Renal pelvis (tissue), 4 donors: ENCODE measurements around the gene NRK. TPM values are rescaled to one million over a fixed set of nuclear protein-coding genes. Genes with fewer than 3 reads are reported as not detected.
"Not testable (repeated sequence)": the region's sequence is repeated elsewhere in the genome, so short reads cannot be mapped to it uniquely, and the experiment has no call there.

Source experiments
- DNase-seq: peaks from one replicate; pipeline ENCODE4 v3.0.0-alpha.2; 2013
- polyA plus RNA-seq, 3 donors: library from polyadenylated mRNA; unstranded; fragments of 120-200 nt; gene quantifications; one replicate each; pipeline ENCODE4 v1.2.1, GENCODE V29; 2013; ENCODE audit not compliant: insufficient read length in 3 of 3

The NRK gene
- polyA plus RNA-seq, 3 donors = 13.9 to 15.2 (median 14.3) TPM

DNA sequence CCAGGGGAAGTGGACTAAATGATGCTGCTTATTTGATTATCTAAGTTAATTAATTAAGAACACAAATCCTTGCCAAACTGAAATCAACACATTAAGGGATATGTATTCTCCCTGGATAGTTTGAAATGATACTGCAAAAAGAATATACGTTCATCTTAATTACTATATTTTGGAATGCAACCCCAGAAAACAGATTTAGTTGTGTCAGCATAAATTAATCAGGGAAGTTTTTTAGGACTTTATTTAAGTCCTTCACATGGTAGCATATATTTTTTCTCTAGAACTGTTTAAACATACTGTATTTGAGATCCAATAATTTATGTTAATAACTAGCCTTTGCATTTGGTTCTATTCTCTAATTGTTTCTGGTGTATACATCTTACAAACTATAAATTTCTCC, 52.5 kb downstream of the NRK start:
- no peak for DNase-seq

- no peak for DNase-seq
Observed at GRCh38 chrX:105876658-105877057, 54.3 kb downstream of the NRK start.

DNA sequence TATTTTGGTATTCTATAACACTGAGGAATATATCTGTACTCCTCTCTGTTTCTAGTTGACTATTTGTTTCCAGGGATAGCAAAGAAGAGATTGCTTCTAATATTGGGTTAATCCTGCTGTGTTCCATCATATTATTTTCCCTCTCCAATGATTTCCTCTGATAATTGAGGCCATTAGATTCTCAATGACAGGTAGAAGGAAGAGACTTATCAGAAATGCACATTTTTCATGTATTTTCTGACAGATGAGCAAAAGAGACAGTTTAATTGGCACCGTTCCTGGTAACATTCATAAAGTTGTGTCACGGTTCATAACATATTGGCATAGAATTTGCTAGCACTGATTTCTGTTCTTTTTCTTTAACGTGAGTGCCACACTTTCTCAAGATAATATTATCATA, 58.2 kb downstream of the NRK start:
- DNase-seq = no peak

- DNase-seq = peak; percentile 34
Observed at GRCh38 chrX:105882581-105883275, 60.4 kb downstream of the NRK start.

DNA sequence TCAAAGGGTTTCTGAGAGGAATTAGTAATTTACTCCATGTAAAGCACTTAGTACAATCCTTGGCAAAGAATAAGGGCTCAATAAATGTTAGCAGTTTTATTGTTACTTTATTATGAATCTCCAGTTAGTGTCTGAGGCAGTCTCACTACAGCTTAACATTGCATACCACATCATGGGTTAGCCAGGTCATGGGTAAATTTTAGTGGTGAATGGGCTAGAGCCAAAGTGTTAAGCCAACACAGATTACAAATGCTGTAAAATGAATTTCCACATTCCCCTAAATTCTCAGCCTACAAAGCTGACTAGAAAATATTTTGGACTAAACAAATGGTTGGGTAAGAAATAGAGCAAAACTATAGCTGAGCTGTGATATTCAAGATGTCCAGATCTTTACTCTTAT, 72.4 kb downstream of the NRK start:
- no peak for DNase-seq

- DNase-seq = no peak
Observed at GRCh38 chrX:105909576-105909975, 87.2 kb downstream of the NRK start.

- DNase-seq = no peak
Observed at GRCh38 chrX:105910563-105911105, 88.3 kb downstream of the NRK start.

DNA sequence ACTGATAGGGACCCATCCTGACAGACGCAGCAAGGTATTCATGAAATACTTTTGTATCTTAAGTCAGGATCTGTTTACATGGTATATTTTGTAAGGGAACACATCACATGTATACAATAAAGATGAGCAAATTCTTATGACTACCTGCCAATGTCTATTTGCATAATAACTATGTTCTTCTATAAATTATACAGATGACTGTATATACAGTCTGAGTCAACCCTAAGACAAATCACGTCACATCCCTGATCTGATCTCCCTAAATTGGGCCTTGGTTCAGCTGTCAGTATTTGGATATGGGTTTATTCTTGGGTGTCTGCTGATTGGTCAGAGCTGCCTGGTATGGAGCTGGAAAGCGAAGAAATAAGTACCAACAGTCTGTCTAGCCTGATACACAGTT, 122.9 kb downstream of the NRK start:
- DNase-seq = no peak

DNA sequence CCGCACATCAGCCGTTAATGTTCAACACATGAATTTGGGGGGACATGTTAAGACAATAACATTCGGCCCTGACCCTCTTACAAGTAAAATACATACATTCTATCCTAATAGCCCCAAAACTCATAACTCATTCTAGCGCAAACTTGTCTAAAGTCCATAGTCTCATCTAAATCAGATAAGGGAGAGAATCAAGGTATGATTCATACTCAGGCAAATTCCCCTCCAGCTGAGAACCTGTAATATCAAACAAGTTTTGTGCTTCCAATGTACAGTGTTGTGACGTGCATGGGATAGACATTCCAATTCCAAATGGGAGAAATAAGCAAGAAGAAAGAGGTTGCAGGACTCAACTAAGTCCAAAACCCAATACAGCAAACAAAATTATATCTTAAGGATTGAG, 147.1 kb downstream of the NRK start:
- no peak for DNase-seq

DNA sequence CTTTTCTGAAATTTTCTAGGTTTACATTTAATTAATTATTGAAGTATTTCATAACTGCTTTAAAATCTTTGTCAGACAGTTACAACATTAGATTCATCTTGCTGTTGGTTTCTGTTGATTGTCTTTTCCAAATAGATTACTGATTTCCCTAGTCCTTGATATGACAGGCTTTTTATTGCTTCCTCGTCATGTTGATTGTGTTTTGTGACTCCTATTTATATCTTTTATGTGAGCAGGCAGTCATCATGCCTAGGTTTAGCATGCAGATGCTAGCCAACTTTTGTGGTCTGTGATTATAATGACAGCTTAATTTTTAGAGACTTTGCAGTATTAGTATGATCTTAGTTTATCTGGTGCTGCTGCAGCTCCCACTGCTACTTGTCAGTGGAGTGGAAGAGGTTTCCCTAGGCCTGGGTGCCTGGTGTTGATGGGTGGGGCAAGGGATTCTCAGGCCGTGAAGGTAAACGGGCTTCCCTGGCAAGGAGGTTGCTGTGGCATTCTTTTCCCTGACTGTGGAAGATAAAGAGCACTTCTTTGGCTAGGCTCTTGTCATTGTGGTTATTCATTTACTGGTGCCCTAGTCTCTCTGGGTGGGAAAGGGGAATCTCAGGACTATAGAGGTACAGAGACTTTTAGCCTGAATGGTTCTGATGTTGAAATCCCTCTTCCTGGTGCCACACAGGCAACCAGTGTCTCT, 150.5 kb downstream of the NRK start:
- DNase-seq = no peak

DNA sequence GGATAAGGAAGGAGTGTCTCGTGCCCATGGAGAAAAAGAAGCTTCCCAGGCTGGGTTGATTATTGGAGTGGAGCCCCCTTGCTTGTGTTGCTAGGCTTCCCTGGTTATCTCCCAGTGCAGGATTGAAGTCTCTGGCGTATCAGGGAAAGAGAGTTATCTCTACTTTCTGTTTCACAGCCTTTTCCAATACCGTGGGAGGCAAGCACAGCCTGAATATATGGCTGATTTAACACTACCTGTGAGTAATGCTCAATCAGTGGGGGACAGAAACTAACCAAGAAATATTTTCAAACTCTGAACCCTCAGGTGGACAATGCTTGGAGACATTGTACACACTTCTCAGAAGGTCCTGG, 151.0 kb downstream of the NRK start:
- no peak for DNase-seq

DNA sequence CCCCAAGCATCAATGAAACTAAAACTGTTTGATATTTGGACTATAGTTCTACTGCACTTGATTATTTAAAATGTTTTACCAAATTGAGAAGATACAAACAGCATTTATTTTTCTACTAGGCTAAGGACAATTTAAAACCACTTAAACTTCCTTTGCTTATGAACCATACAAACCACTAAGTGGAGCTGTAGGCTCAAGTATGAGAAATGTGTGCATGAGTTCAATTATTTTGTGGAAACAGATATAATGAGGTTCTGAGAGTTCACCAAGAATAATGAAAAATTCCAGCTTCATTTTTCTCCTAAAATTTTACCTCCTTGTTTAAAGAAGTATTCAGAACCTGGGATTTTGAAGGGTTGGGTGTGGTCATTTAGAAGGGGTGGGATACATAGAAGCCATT, 153.0 kb downstream of the NRK start:
- DNase-seq = peak; percentile 14

DNA sequence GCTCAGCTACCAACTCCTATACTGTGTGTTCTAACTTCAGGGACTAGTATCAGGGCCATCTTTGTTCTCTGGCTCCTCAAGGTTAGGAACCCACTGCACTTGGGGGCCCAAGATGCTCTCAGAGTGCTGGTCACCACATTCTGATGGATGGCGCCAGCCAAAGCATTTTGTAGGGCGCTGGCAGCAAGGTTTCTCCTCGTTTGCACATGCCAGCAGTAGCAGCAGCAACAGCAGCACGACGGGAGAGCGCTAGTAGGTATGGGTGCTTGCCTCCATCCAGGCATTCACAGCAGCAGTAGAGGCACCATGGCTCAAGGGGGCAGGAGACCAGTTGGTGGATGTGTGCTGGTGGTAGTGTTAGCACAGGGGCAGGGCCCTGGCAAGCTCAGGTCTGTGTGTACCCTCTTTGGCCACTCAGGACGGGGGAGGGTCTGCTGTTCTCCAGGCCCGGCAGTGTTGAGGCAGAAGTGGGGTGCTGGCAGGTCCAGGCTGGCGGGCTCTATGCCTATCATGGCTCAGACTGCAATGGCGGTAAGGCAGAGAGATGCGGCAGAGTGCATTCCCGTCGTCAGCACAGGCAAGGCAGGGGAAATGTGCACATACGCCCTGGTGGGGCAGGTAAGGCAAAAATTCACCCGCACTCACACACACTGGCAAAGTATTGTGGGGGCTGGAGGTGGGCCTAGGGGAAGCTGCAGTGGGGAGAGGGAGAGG, 159.6 kb downstream of the NRK start:
- no peak for DNase-seq

DNA sequence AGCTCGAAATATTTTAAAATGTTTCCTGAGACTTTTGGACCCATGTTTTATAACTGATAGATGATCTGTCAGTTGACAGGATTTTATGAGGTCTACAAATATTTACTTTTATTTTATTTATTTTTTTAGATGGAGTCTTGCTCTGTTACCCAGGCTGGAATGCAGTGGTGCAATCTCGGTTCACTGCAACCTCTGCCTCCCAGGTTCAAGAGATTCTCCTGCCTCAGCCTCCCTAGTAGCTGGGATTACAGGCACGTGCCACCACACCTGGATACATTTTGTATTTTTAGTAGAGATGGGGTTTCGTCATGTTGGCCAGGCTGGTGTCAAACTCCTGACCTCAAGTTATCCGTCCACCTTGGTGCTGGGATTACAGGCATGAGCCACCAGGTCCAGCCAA, 166.1 kb downstream of the NRK start:
- DNase-seq = not testable (repeated sequence)

DNA sequence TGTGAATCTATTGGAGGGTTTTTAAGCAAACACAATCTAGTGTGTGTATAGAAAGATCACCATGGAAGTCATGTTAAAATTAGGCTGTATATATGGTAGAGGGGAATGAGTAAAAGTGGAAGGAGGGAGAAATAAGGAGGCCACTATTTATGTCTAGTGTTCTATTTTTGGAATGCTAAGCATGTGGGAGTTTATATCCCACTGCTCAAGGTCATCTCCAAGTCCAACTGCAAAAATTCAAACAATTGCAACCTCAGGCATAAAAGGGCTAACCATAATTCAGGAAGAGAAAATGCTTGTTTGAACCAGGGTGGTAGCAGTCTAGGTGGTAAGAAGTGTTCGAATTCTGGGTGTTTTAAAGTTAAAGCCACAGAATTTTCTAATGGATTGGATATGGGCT, 177.0 kb downstream of the NRK start:
- no peak for DNase-seq

DNA sequence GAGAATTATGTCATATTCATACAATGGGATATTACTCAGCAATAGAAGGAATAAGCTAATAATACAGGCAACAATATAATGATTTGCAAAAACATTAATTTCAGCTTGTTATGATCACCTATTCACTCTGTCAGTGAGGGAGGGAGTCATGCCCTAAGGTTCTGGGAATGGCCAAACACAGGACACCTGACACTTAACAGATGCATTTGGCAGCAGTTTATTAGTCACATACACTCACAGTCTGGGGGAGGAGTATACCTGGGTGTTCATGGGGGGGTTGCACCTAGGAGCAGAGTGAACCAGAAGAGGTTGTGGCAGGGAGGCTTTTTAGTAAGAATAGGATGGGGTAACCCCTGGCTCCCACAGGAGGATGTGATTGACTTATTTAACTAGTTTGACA, 177.9 kb downstream of the NRK start:
- no peak for DNase-seq

GRCh38 chrX:106000609-106001008, 178.3 kb downstream of the NRK start:
- not testable (repeated sequence) for DNase-seq

GRCh38 chrX:106005684-106006083, 183.3 kb downstream of the NRK start:
- no peak for DNase-seq

GRCh38 chrX:106007815-106008214, 185.5 kb downstream of the NRK start:
- no peak for DNase-seq
